SK-N-SH (cell line): ENCODE data around the gene SNTG2. TPM values are rescaled to one million over a fixed set of nuclear protein-coding genes. Genes with fewer than 3 reads are reported as not detected.

Source experiments
- CTCF ChIA-PET: fragments of 300-600, 350-600 bp; formaldehyde crosslinking; extraction: SDS; loops from one replicate; lab custom pipeline; 2021; lab: Yijun Ruan, JAX
- POLR2A ChIA-PET: fragments of 350-600 bp; sonication (Branson Sonifier 250); formaldehyde crosslinking; extraction: SDS; loops from one replicate; lab custom pipeline; 2020; ENCODE audit warnings: antibody characterized with exemption, inconsistent platforms; lab: Yijun Ruan, JAX
- DNase-seq: peaks from one replicate; pipeline ENCODE4 v3.0.0; 2012
- H2AFZ ChIP-seq: fragments of 200-600 bp; sonication (generic); 2 replicates; pipeline ENCODE4 v1.8.1; 2016; ENCODE audit warnings: antibody characterized with exemption, mild to moderate bottlenecking, low read depth
- H3F3A ChIP-seq: fragments of 200-600 bp; sonication (generic); replicated peaks from 2 replicates; pipeline ENCODE3; 2016; ENCODE audit warnings: antibody characterized with exemption, mild to moderate bottlenecking; ENCODE audit not compliant: insufficient read depth
- H3K27ac ChIP-seq, 2 experiments: fragments of 200-500 bp in 1 of 2; fragments of 200-600 bp in 1 of 2; sonication (Bioruptor generic) in 1 of 2; sonication (generic), shearing (Covaris generic) in 1 of 2; 2 replicates each; pipeline versions ENCODE4 v1.5.1 to v1.6.1; 2014 to 2016; ENCODE audit warnings: low read depth in 2 of 2, inconsistent platforms in 1 of 2, low read length in 1 of 2, mild to moderate bottlenecking in 1 of 2, mixed read lengths in 1 of 2
- H3K27me3 ChIP-seq: fragments of 200-600 bp; sonication (generic), shearing (Covaris generic); 2 replicates; pipeline ENCODE4 v1.6.1; 2016; ENCODE audit warnings: mixed run types; ENCODE audit not compliant: insufficient read depth
- H3K36me3 ChIP-seq, 2 experiments: fragments of 200-500 bp in 1 of 2; fragments of 200-600 bp in 1 of 2; sonication (Bioruptor generic) in 1 of 2; sonication (generic) in 1 of 2; replicated peaks in 1 of 2; 2 replicates each; pipeline versions ENCODE3 to v1.5.1; 2014 to 2016; ENCODE audit warnings: low read length in 1 of 2, mild to moderate bottlenecking in 1 of 2; ENCODE audit not compliant: insufficient read depth in 2 of 2, control insufficient read depth in 1 of 2
- H3K4me1 ChIP-seq, 2 experiments: fragments of 200-500 bp in 1 of 2; fragments of 200-600 bp in 1 of 2; sonication (Bioruptor generic) in 1 of 2; sonication (generic), shearing (Covaris generic) in 1 of 2; 2 replicates each; pipeline versions ENCODE4 v1.5.1 to v1.6.1; 2014 to 2016; ENCODE audit warnings: low read depth in 1 of 2, low read length in 1 of 2, mixed run types in 1 of 2; ENCODE audit not compliant: insufficient read depth in 2 of 2, control insufficient read depth in 1 of 2
- H3K4me2 ChIP-seq: fragments of 200-600 bp; sonication (generic), shearing (Covaris generic); 2 replicates; pipeline ENCODE4 v1.6.1; 2017; ENCODE audit warnings: mixed run types
- H3K4me3 ChIP-seq, 2 experiments: fragments of 200-500 bp in 1 of 2; fragments of 200-600 bp in 1 of 2; sonication (Bioruptor generic) in 1 of 2; sonication (generic), shearing (Covaris generic) in 1 of 2; 2 replicates each; pipeline versions ENCODE4 v1.5.1 to v1.8.1; 2014 to 2016; ENCODE audit warnings: low read depth in 2 of 2, inconsistent platforms in 1 of 2, low read length in 1 of 2, mild to moderate bottlenecking in 1 of 2, mixed read lengths in 1 of 2, moderate library complexity in 1 of 2
- H3K79me2 ChIP-seq: fragments of 200-600 bp; sonication (generic); 2 replicates; pipeline ENCODE4 v1.8.1; 2017; ENCODE audit warnings: mild to moderate bottlenecking; ENCODE audit not compliant: insufficient read depth
- H3K9ac ChIP-seq: fragments of 200-600 bp; sonication (generic); 2 replicates; pipeline ENCODE4 v1.6.1; 2017; ENCODE audit warnings: mixed run types
- H3K9me2 ChIP-seq: fragments of 200-600 bp; sonication (generic); 2 replicates; pipeline ENCODE4 v1.6.1; 2017; ENCODE audit warnings: mixed run types
- H3K9me3 ChIP-seq: fragments of 200-600 bp; sonication (generic); 2 replicates; pipeline ENCODE4 v1.6.1; 2017; ENCODE audit warnings: mixed run types, mild to moderate bottlenecking, moderate library complexity
- H4K20me1 ChIP-seq: fragments of 200-600 bp; sonication (generic); 2 replicates; pipeline ENCODE4 v1.6.1; 2017; ENCODE audit warnings: mild to moderate bottlenecking, mixed run types; ENCODE audit not compliant: insufficient read depth
- ELF1 ChIP-seq: IDR thresholded peaks from 2 replicates; pipeline ENCODE4 v1.4.0; 2012
- EZH2phosphoT487 ChIP-seq: fragments of 200-600 bp; sonication (generic); IDR thresholded peaks from 2 replicates; pipeline ENCODE4 v1.6.1; 2017; ENCODE audit warnings: low read depth, mixed run types, mild to moderate bottlenecking, antibody characterized with exemption, moderate library complexity, borderline replicate concordance
- FOSL2 ChIP-seq: IDR thresholded peaks from 2 replicates; pipeline ENCODE4 v1.4.0; 2012; ENCODE audit warnings: low read depth, mild to moderate bottlenecking, moderate library complexity, borderline replicate concordance
- FOXJ3 ChIP-seq: sonication (generic); formaldehyde crosslinking; IDR thresholded peaks from 2 replicates; pipeline ENCODE4 v1.5.1; 2020; ENCODE audit warnings: mild to moderate bottlenecking, missing genetic modification reagents
- FOXM1 ChIP-seq: IDR thresholded peaks from 2 replicates; pipeline ENCODE4 v1.4.0; 2012; ENCODE audit warnings: low read depth, mild to moderate bottlenecking
- GATA2 ChIP-seq: sonication (generic); formaldehyde crosslinking; IDR thresholded peaks from 2 replicates; pipeline ENCODE4 v1.5.0; 2020; ENCODE audit warnings: mild to moderate bottlenecking, missing genetic modification reagents
- IRF3 ChIP-seq: fragments of 150-350 bp; IDR thresholded peaks from 2 replicates; pipeline ENCODE4 v1.6.1; 2016; ENCODE audit warnings: mild to moderate bottlenecking, low read depth, low read length
- JUND ChIP-seq: IDR thresholded peaks from 2 replicates; pipeline ENCODE4 v1.4.0; 2012
- MXI1 ChIP-seq: IDR thresholded peaks from 2 replicates; pipeline ENCODE4 v1.6.1; 2012; ENCODE audit warnings: mild to moderate bottlenecking, low read depth, low read length, improper control_type of control experiment
- RCOR1 ChIP-seq: fragments of 150-350 bp; IDR thresholded peaks from 2 replicates; pipeline ENCODE4 v1.6.1; 2017; ENCODE audit warnings: antibody characterized with exemption, low read length
- RFX5 ChIP-seq: IDR thresholded peaks from 2 replicates; pipeline ENCODE4 v1.6.1; 2012; ENCODE audit warnings: mild to moderate bottlenecking, improper control_type of control experiment, low read length
- SMC3 ChIP-seq: IDR thresholded peaks from 2 replicates; pipeline ENCODE4 v1.6.1; 2012; ENCODE audit warnings: low read depth, low read length, improper control_type of control experiment
- TAF1 ChIP-seq: IDR thresholded peaks from 2 replicates; pipeline ENCODE4 v1.6.1; 2012; ENCODE audit warnings: low read depth, mild to moderate bottlenecking, low read length, moderate library complexity, borderline replicate concordance
- TEAD4 ChIP-seq: IDR thresholded peaks from 2 replicates; pipeline ENCODE4 v1.4.0; 2012; ENCODE audit warnings: mild to moderate bottlenecking, borderline replicate concordance; ENCODE audit not compliant: insufficient read depth
- USF1 ChIP-seq: IDR thresholded peaks from 2 replicates; pipeline ENCODE4 v1.4.0; 2012; ENCODE audit warnings: low read depth, borderline replicate concordance
- WGBS: methylation state at CpG from one replicate; pipeline ENCODE4 v1.1.6; 2017; ENCODE audit warnings: low lambda C conversion rate; 5-methylcytosine and 5-hydroxymethylcytosine counted together
- polyA plus RNA-seq, 3 experiments: library from polyadenylated mRNA; depleted of rRNA; stranded (reverse); fragments of >200 nt; gene quantifications; 2 replicates each; pipeline ENCODE4 v1.2.3, GENCODE V29; 2012

SNTG2 gene
- polyA plus RNA-seq, 1 of the 3 experiments (the other 2 are of a cell fraction): not detected

GRCh38 chr2:1375794-1376193 lies 425.1 kb downstream of the SNTG2 start:
- TF ChIP-seq SMC3 (no peak), EZH2phosphoT487 (no peak), IRF3 (no peak), FOXM1 (no peak)
- TF ChIP-seq, all 33 proteins: peak for 0
- ChIA-PET POLR2A (no interaction called here), CTCF (interaction anchor here (1.1 to 1.2 kb wide), 2 partner anchors 11 to 171 kb away, joined by 3 read pairs; no protein-coding TSS in a partner anchor)
- no peaks in the 10 kb centered on the region for H3F3A ChIP-seq
- H3K9me3 ChIP-seq: no peaks in the 10 kb centered on the region; the same call in 1 of the 2 replicates
- no peaks in the 10 kb centered on the region for H3K9me2 ChIP-seq
- H3K4me1 ChIP-seq: no peaks in the 10 kb centered on the region
- no peak overlapping the region for H3K4me2 ChIP-seq
- H3K27me3 ChIP-seq: no peaks in the 10 kb centered on the region
- H3K27ac ChIP-seq: no peak overlapping the region
- H3K9ac ChIP-seq: no peak overlapping the region
- no peak overlapping the region for H2AFZ ChIP-seq
- WGBS: 37% methylated on average over 14 of the region's 14 CpGs
- no peak for DNase-seq
- no peaks in the 10 kb centered on the region for H3K36me3 ChIP-seq
- H4K20me1 ChIP-seq: no peaks in the 10 kb centered on the region
- no peak overlapping the region for H3K4me3 ChIP-seq
- H3K79me2 ChIP-seq: no peaks in the 10 kb centered on the region

- H2AFZ ChIP-seq: no peak overlapping the region
- H3K9me2 ChIP-seq: no peaks in the 10 kb centered on the region
- DNase-seq: no peak
- no peak overlapping the region for H3K27ac ChIP-seq
- no peaks in the 10 kb centered on the region for H4K20me1 ChIP-seq
- WGBS: 15% methylated on average over 4 of the region's 6 CpGs
- POLR2A ChIA-PET: no interaction called here
- H3F3A ChIP-seq: no peaks in the 10 kb centered on the region
- no peaks in the 10 kb centered on the region for H3K4me1 ChIP-seq
- H3K4me2 ChIP-seq: no peak overlapping the region
- no peaks in the 10 kb centered on the region for H3K27me3 ChIP-seq
- H3K9ac ChIP-seq: no peak overlapping the region
- no peak overlapping the region for H3K4me3 ChIP-seq
- no peak for TF ChIP-seq FOXJ3 (CRISPR knock-in tag)
- no peak for TF ChIP-seq ELF1
- TF ChIP-seq RFX5: no peak
- TF ChIP-seq GATA2 (CRISPR knock-in tag): no peak
- no peak for TF ChIP-seq SMC3
- TF ChIP-seq JUND: no peak
- no peak for TF ChIP-seq TEAD4
- TF ChIP-seq IRF3: no peak
- TF ChIP-seq FOSL2: no peak
- no peak for TF ChIP-seq USF1
- no peak for TF ChIP-seq FOXM1
- no peak for TF ChIP-seq RCOR1
- TF ChIP-seq MXI1: no peak
- TF ChIP-seq TAF1: no peak
- no peaks in the 10 kb centered on the region for H3K79me2 ChIP-seq
- no peaks in the 10 kb centered on the region for H3K36me3 ChIP-seq
- H3K9me3 ChIP-seq: no peaks in the 10 kb centered on the region; the same call in 1 of the 2 replicates
- CTCF ChIA-PET: interaction anchor here (1.5 kb wide), 1 partner anchor 20 kb away, joined by 3 read pairs; no protein-coding TSS in a partner anchor
Observed at GRCh38 chr2:1377473-1377872, 426.8 kb downstream of the SNTG2 start.
